Caco-2 (cell line): ENCODE results near the gene SPEG. TPM values are rescaled to one million over a fixed set of nuclear protein-coding genes. Genes with fewer than 3 reads are reported as not detected.

Experiments
- BruUV-seq: library from RNA; stranded (reverse); fragments of 400-500 nt; replicated peaks from 2 replicates; lab custom pipeline; 2021; lab: Mats Ljungman, UMichigan
- CTCF ChIA-PET: fragments of 300-600 bp; sonication (Branson Sonifier 250); formaldehyde crosslinking; loops from one replicate; lab custom pipeline; 2022; ENCODE audit warnings: antibody characterized with exemption; lab: Charles Lee
- POLR2A ChIA-PET: fragments of 300-600 bp; sonication (Branson Sonifier 250); formaldehyde crosslinking; loops from one replicate; lab custom pipeline; 2022; ENCODE audit warnings: antibody characterized with exemption; lab: Charles Lee
- DNase-seq, 2 experiments: peaks; one replicate each; pipeline versions ENCODE4 v3.0.0 to v3.0.0-alpha.2; 2020 to 2022
- H3K27me3 ChIP-seq: replicated peaks from 2 replicates; pipeline ENCODE4 v1.6.0; 2011; ENCODE audit warnings: low read length; ENCODE audit not compliant: control insufficient read depth, insufficient read depth
- H3K36me3 ChIP-seq: 2 replicates; pipeline ENCODE4 v1.5.1; 2011; ENCODE audit warnings: low read length; ENCODE audit not compliant: control insufficient read depth, insufficient read depth
- H3K4me1 ChIP-seq: fragments of 250-450 bp; sonication (Bioruptor Pico); 2 replicates; pipeline ENCODE4 v1.5.1; 2020; ENCODE audit warnings: mild to moderate bottlenecking
- H3K4me3 ChIP-seq: 2 replicates; pipeline ENCODE4 v1.5.1; 2011; ENCODE audit warnings: low read depth, mild to moderate bottlenecking, control low read depth, low read length
- H3K9me3 ChIP-seq: fragments of 250-450 bp; sonication (Bioruptor Pico); 2 replicates; pipeline ENCODE4 v1.5.1; 2020; ENCODE audit warnings: mild to moderate bottlenecking, moderate library complexity
- H3K27ac Mint-ChIP-seq: one replicate; pipeline ENCODE4 v1.8.0; 2022; ENCODE audit warnings: mixed read lengths; ENCODE audit not compliant: unreplicated experiment
- H3K27me3 Mint-ChIP-seq: one replicate; pipeline ENCODE4 v1.8.0; 2022; ENCODE audit warnings: mixed read lengths; ENCODE audit not compliant: insufficient read depth, unreplicated experiment
- H3K36me3 Mint-ChIP-seq: one replicate; pipeline ENCODE4 v1.8.0; 2022; ENCODE audit warnings: mild to moderate bottlenecking, mixed read lengths; ENCODE audit not compliant: insufficient read depth, unreplicated experiment
- H3K4me1 Mint-ChIP-seq: one replicate; pipeline ENCODE4 v1.8.0; 2022; ENCODE audit warnings: low read depth, mixed read lengths; ENCODE audit not compliant: unreplicated experiment
- H3K4me3 Mint-ChIP-seq: one replicate; pipeline ENCODE4 v1.8.0; 2022; ENCODE audit warnings: mild to moderate bottlenecking, moderate library complexity, mixed read lengths; ENCODE audit not compliant: unreplicated experiment
- H3K9me3 Mint-ChIP-seq: one replicate; pipeline ENCODE4 v1.8.0; 2022; ENCODE audit warnings: mixed read lengths; ENCODE audit not compliant: unreplicated experiment
- intact Hi-C: fragments of 100-400 bp; cut with micrococcal nuclease; formaldehyde crosslinking; loops from one replicate; pipeline ENCODE4 v1.10.0; 2022; ENCODE audit not compliant: unreplicated experiment
- total RNA-seq: library from RNA; stranded (reverse); gene quantifications from 2 replicates; pipeline ENCODE4 v1.2.3, GENCODE V29; 2022
- TF ChIP-seq, protein P1 (sequence below), 2 experiments: fragments of 200-600 bp in 1 of 2; IDR thresholded peaks; 1 replicate in 1 of 2; 2 replicates in 1 of 2; pipeline versions ENCODE4 v1.5.1 to v1.8.0; 2011 to 2022; ENCODE audit warnings: antibody characterized with exemption in 1 of 2, control low read depth in 1 of 2, inconsistent platforms in 1 of 2, low read depth in 1 of 2, low read length in 1 of 2, mild to moderate bottlenecking in 1 of 2, moderate library complexity in 1 of 2; ENCODE audit not compliant: insufficient read depth in 1 of 2, severe bottlenecking in 1 of 2, unreplicated experiment in 1 of 2

Gene SPEG
- total RNA-seq, 1 experiment from 2014 or later: 18.6 TPM

DNA sequence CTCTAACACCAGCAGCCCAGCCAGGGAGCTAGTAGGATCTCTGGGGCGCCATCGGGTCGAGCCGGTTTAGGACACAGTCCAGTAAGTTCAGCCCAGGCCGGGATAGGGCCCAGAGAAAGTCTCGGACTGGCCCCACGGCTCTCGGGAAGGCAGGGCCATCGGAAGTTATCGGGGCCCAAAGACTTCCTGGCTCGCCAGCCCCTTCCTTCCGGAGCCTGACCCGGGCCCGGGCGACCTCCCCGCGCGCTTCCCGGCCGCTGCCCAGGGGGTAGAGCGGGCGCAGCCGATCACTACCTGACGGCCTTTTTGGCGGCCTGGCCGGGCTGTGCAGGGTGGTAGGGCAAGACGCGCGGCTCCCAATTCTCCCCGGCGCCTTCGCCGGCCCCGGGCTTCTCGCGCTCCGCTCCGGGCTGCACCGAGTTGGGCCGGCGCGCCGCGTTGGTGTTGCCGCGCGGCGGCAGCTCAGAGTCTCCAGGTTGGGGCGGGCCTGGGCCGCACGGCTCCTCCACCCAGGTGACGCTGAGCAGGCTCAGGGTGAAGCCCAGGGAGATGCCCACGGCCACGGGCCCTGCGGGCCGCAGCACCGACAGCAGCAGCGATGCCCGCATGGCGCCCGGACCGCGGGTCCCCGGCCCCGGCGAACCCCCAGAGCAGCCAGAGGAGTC is 108.4 kb downstream of the SPEG start:
- BruUV-seq: no TSS peak
- CTCF ChIA-PET: interaction anchor here (0.6 to 3.4 kb wide), 15 partner anchors 9 to 154 kb away, joined by 3 to 19 read pairs (median 5); partner anchors contain the start of genes GMPPA, OBSL1 and STK11IP
- peak overlapping the region; percentile 73 for H3K27ac Mint-ChIP-seq
- Histone ChIP-seq H3K36me3 (peaks cover 8% of the 10 kb centered on the region), H3K9me3 (no peaks in the 10 kb centered on the region), H3K4me1 (peaks cover 21% of the 10 kb centered on the region), H3K27me3 (no peaks in the 10 kb centered on the region), H3K4me3 (peak overlapping the region; percentile 92)
- intact Hi-C loops: loop anchor here (1.0 to 2.0 kb wide), 4 partner anchors 9 to 99 kb away; partner anchors contain the start of gene INHA
- peak overlapping the region; percentile 92 for H3K4me3 Mint-ChIP-seq
- H3K36me3 Mint-ChIP-seq: peaks cover 34% of the 10 kb centered on the region
- H3K4me1 Mint-ChIP-seq: peaks cover 7% of the 10 kb centered on the region
- H3K27me3 Mint-ChIP-seq: no peaks in the 10 kb centered on the region
- no peaks in the 10 kb centered on the region for H3K9me3 Mint-ChIP-seq
- peak; percentile 55 to 63 for DNase-seq
- POLR2A ChIA-PET: interaction anchor here (0.6 to 2.1 kb wide), 3 partner anchors 28 to 100 kb away, joined by 3 to 4 read pairs (median 3); partner anchors contain the start of gene OBSL1
- TF ChIP-seq, protein P1, sequence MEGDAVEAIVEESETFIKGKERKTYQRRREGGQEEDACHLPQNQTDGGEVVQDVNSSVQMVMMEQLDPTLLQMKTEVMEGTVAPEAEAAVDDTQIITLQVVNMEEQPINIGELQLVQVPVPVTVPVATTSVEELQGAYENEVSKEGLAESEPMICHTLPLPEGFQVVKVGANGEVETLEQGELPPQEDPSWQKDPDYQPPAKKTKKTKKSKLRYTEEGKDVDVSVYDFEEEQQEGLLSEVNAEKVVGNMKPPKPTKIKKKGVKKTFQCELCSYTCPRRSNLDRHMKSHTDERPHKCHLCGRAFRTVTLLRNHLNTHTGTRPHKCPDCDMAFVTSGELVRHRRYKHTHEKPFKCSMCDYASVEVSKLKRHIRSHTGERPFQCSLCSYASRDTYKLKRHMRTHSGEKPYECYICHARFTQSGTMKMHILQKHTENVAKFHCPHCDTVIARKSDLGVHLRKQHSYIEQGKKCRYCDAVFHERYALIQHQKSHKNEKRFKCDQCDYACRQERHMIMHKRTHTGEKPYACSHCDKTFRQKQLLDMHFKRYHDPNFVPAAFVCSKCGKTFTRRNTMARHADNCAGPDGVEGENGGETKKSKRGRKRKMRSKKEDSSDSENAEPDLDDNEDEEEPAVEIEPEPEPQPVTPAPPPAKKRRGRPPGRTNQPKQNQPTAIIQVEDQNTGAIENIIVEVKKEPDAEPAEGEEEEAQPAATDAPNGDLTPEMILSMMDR (IDR thresholded peaks at IDR 0.05; ENCODE audit: insufficient read depth in 1 of 2, low read depth in 1 of 2, low read length in 1 of 2, severe bottlenecking in 1 of 2, unreplicated experiment in 1 of 2): no peak

DNA sequence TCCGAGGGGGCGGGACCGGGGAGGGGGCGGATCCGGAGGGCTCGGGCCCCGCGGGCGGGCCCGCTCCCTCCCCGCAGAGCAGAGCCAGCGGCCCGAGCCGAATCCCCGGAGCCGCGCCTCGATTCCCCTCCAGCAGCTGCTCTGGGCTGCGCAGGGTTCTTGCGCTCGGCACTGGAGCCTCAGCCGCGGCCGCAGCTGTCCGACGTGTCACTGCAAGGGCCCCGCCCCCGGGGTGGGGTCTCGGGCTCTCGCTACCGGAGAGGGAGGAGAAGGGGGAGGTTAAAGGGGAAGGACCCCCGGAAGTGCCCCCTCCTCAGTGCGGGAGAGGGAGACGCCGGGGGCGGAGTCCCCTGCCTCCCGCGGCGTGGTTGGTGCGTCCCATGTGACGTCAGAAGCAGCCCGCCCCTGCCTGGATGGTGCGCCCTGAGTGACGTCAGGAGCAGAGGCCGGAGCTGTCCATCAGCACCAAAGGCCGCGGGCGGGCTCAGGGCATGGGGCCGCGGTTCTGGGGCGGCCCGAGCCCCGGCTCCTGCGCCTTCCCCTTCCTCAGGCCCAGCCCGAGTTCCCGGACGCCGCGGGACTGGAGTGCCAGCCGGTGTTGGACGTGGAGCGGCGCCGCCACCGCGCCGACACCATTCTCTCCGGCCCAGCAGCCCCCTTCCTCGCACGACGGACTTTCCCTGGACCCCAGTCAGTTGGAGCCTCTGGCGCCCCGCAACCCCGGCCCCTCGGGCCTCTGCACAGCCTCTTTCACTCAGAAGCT is 109.1 kb downstream of the SPEG start, which contains the start of the genes CHPF and TMEM198:
CHPF (minus strand) TSS at position 214 of the 763 bp plus-strand sequence. CDS start 271 bp downstream, outside the sequence.
TMEM198 (plus strand) TSS at position 433 of the 763 bp plus-strand sequence. CDS start 700 bp downstream, outside the sequence.
- Mint-ChIP-seq H3K4me3 (peak within 1 kb of the TSS; percentile 92), H3K27ac (peak within 1 kb of the TSS; percentile 87)
- POLR2A ChIA-PET: interaction anchor here (0.6 to 2.1 kb wide), 4 partner anchors 27 to 175 kb away, joined by 3 to 4 read pairs (median 3); partner anchors contain the start of genes OBSL1 and STK11IP

More for the DNA sequence above, 109.1 kb downstream of the SPEG start, which contains the start of the genes CHPF and TMEM198:
- H3K36me3 ChIP-seq: peaks cover 8% of the 10 kb centered on the region
- Mint-ChIP-seq H3K36me3 (peaks cover 30% of the 10 kb centered on the region), H3K4me1 (peaks cover 7% of the 10 kb centered on the region), H3K9me3 (no peaks in the 10 kb centered on the region), H3K27me3 (no peaks in the 10 kb centered on the region)
- DNase-seq: peak; percentile 99
- no peaks in the 10 kb centered on the region for H3K27me3 ChIP-seq
- no TSS peak for BruUV-seq
- intact Hi-C loops: loop anchor here (1.0 to 2.0 kb wide), 4 partner anchors 9 to 99 kb away; partner anchors contain the start of gene INHA
- H3K4me3 ChIP-seq: peak within 1 kb of the TSS; percentile 92
- TF ChIP-seq, protein P1 (IDR thresholded peaks at IDR 0.05; ENCODE audit: insufficient read depth in 1 of 2, low read depth in 1 of 2, low read length in 1 of 2, severe bottlenecking in 1 of 2, unreplicated experiment in 1 of 2): no peak
- CTCF ChIA-PET: interaction anchor here (0.6 to 3.4 kb wide), 14 partner anchors 9 to 155 kb away, joined by 3 to 19 read pairs (median 5); partner anchors contain the start of genes GMPPA and STK11IP
- H3K4me1 ChIP-seq: peaks cover 19% of the 10 kb centered on the region
- H3K9me3 ChIP-seq: no peaks in the 10 kb centered on the region
